HEK293 (cell line): ENCODE results near the gene LAMA4.

Experiments used
- GFI1B ChIP-seq: fragments of 450-650 bp; formaldehyde crosslinking; IDR thresholded peaks from 2 replicates; pipeline ENCODE4 v1.5.1; 2016; ENCODE audit warnings: missing biosample characterization, missing genetic modification characterization
- KLF9 ChIP-seq: fragments of 450-650 bp; formaldehyde crosslinking; IDR thresholded peaks from 2 replicates; pipeline ENCODE4 v1.5.1; 2016; ENCODE audit warnings: missing biosample characterization, missing genetic modification characterization, low read depth
- PRDM10 ChIP-seq: fragments of 450-650 bp; formaldehyde crosslinking; IDR thresholded peaks from 2 replicates; pipeline ENCODE4 v1.5.1; 2016; ENCODE audit warnings: missing biosample characterization, missing genetic modification characterization
- PRDM6 ChIP-seq: fragments of 450-650 bp; formaldehyde crosslinking; IDR thresholded peaks from 2 replicates; pipeline ENCODE4 v1.5.1; 2017; ENCODE audit warnings: missing biosample characterization, missing genetic modification characterization
- REPIN1 ChIP-seq: fragments of 450-650 bp; formaldehyde crosslinking; IDR thresholded peaks from 2 replicates; pipeline ENCODE4 v1.5.1; 2017; ENCODE audit warnings: missing biosample characterization, missing genetic modification characterization, low read depth
- REST ChIP-seq: fragments of 450-650 bp; formaldehyde crosslinking; IDR thresholded peaks from 2 replicates; pipeline ENCODE4 v1.5.1; 2016; ENCODE audit warnings: missing biosample characterization, missing genetic modification characterization
- SALL2 ChIP-seq: fragments of 450-650 bp; formaldehyde crosslinking; IDR thresholded peaks from 2 replicates; pipeline ENCODE4 v1.5.0; 2017; ENCODE audit warnings: missing biosample characterization, mild to moderate bottlenecking, missing genetic modification characterization, borderline replicate concordance
- ZBTB48 ChIP-seq: fragments of 450-650 bp; formaldehyde crosslinking; IDR thresholded peaks from 2 replicates; pipeline ENCODE4 v1.5.1; 2016; ENCODE audit warnings: missing biosample characterization, missing genetic modification characterization
- ZBTB6 ChIP-seq: fragments of 450-650 bp; formaldehyde crosslinking; IDR thresholded peaks from 2 replicates; pipeline ENCODE4 v1.5.1; 2017; ENCODE audit warnings: missing biosample characterization, missing genetic modification characterization
- ZBTB8A ChIP-seq: fragments of 450-650 bp; formaldehyde crosslinking; IDR thresholded peaks from 2 replicates; pipeline ENCODE4 v1.5.1; 2016; ENCODE audit warnings: missing biosample characterization, missing genetic modification characterization
- ZFHX2 ChIP-seq: fragments of 450-650 bp; formaldehyde crosslinking; conservative IDR thresholded peaks from 2 replicates; pipeline ENCODE4 v1.5.1; 2016; ENCODE audit warnings: missing biosample characterization, missing genetic modification characterization
- ZNF114 ChIP-seq: fragments of 450-650 bp; formaldehyde crosslinking; IDR thresholded peaks from 2 replicates; pipeline ENCODE4 v1.5.0; 2017; ENCODE audit warnings: missing biosample characterization, missing genetic modification characterization
- ZNF16 ChIP-seq: fragments of 450-650 bp; formaldehyde crosslinking; IDR thresholded peaks from 2 replicates; pipeline ENCODE4 v1.5.1; 2016; ENCODE audit warnings: low read depth, missing biosample characterization, missing genetic modification characterization
- ZNF221 ChIP-seq: fragments of 450-650 bp; formaldehyde crosslinking; IDR thresholded peaks from 2 replicates; pipeline ENCODE4 v1.5.1; 2017; ENCODE audit warnings: missing biosample characterization, missing genetic modification characterization, borderline replicate concordance
- ZNF223 ChIP-seq: fragments of 450-650 bp; formaldehyde crosslinking; IDR thresholded peaks from 2 replicates; pipeline ENCODE4 v1.5.1; 2016; ENCODE audit warnings: missing biosample characterization, missing genetic modification characterization
- ZNF280C ChIP-seq: fragments of 450-650 bp; formaldehyde crosslinking; IDR thresholded peaks from 2 replicates; pipeline ENCODE4 v1.5.1; 2016; ENCODE audit warnings: missing biosample characterization, missing genetic modification characterization
- ZNF366 ChIP-seq: fragments of 450-650 bp; formaldehyde crosslinking; conservative IDR thresholded peaks from 2 replicates; pipeline ENCODE4 v1.5.1; 2016; ENCODE audit warnings: missing biosample characterization, missing genetic modification characterization
- ZNF404 ChIP-seq: fragments of 450-650 bp; formaldehyde crosslinking; IDR thresholded peaks from 2 replicates; pipeline ENCODE4 v1.5.1; 2017; ENCODE audit warnings: missing biosample characterization, missing genetic modification characterization
- ZNF473 ChIP-seq: fragments of 450-650 bp; formaldehyde crosslinking; IDR thresholded peaks from 2 replicates; pipeline ENCODE4 v1.5.1; 2017; ENCODE audit warnings: missing biosample characterization, missing genetic modification characterization
- ZNF530 ChIP-seq: fragments of 450-650 bp; formaldehyde crosslinking; IDR thresholded peaks from 2 replicates; pipeline ENCODE4 v1.5.1; 2016; ENCODE audit warnings: low read depth, missing biosample characterization, missing genetic modification characterization
- ZNF560 ChIP-seq: fragments of 450-650 bp; formaldehyde crosslinking; IDR thresholded peaks from 2 replicates; pipeline ENCODE4 v1.5.1; 2017; ENCODE audit warnings: missing biosample characterization, missing genetic modification characterization, borderline replicate concordance
- ZNF571 ChIP-seq: fragments of 450-650 bp; formaldehyde crosslinking; IDR thresholded peaks from 2 replicates; pipeline ENCODE4 v1.5.0; 2017; ENCODE audit warnings: missing biosample characterization, missing genetic modification characterization
- ZNF610 ChIP-seq: fragments of 450-650 bp; formaldehyde crosslinking; IDR thresholded peaks from 2 replicates; pipeline ENCODE4 v1.5.1; 2016; ENCODE audit warnings: missing biosample characterization, missing genetic modification characterization, borderline replicate concordance
- ZNF660 ChIP-seq: fragments of 450-650 bp; IDR thresholded peaks from 2 replicates; pipeline ENCODE4 v1.5.1; 2018; ENCODE audit warnings: missing biosample characterization, mild to moderate bottlenecking, missing genetic modification characterization
- ZNF776 ChIP-seq: fragments of 450-650 bp; formaldehyde crosslinking; IDR thresholded peaks from 2 replicates; pipeline ENCODE4 v1.5.0; 2017; ENCODE audit warnings: missing biosample characterization, missing genetic modification characterization, borderline replicate concordance
- ZNF791 ChIP-seq: fragments of 450-650 bp; formaldehyde crosslinking; IDR thresholded peaks from 2 replicates; pipeline ENCODE4 v1.5.1; 2016; ENCODE audit warnings: missing biosample characterization, missing genetic modification characterization
- ZSCAN30 ChIP-seq: fragments of 450-650 bp; IDR thresholded peaks from 2 replicates; pipeline ENCODE4 v1.5.1; 2018; ENCODE audit warnings: missing biosample characterization, mild to moderate bottlenecking, missing genetic modification characterization, moderate library complexity

Gene LAMA4

GRCh38 chr6:112253841-112254816 lies at the start of gene LAMA4 (continued):
- TF ChIP-seq REST (tag by site-specific recombination) (peak; percentile 70), GFI1B (no peak), ZNF776 (tag by site-specific recombination) (no peak), KLF9 (tag by site-specific recombination) (peak; percentile 38; the same call in 1 of the 2 replicates), ZNF473 (tag by site-specific recombination) (no peak), ZNF660 (tag by site-specific recombination) (no peak), ZNF221 (tag by site-specific recombination) (no peak), ZNF114 (tag by site-specific recombination) (no peak), ZNF791 (tag by site-specific recombination) (no peak), ZNF223 (tag by site-specific recombination) (no peak), ZBTB48 (tag by site-specific recombination) (peak; percentile 97), ZNF366 (tag by site-specific recombination) (peak; percentile 94), ZNF280C (tag by site-specific recombination) (no peak), ZNF560 (tag by site-specific recombination) (no peak), ZFHX2 (tag by site-specific recombination) (peak; percentile 48), SALL2 (tag by site-specific recombination) (no peak), ZNF16 (tag by site-specific recombination) (no peak), ZNF404 (tag by site-specific recombination) (no peak), ZNF610 (tag by site-specific recombination) (no peak), PRDM6 (tag by site-specific recombination) (peak; percentile 33; the same call in 1 of the 2 replicates), ZSCAN30 (tag by site-specific recombination) (peak; percentile 50; the same call in 1 of the 2 replicates), REPIN1 (tag by site-specific recombination) (no peak), ZBTB6 (tag by site-specific recombination) (peak; percentile 42; the same call in 1 of the 2 replicates), PRDM10 (tag by site-specific recombination) (peak; percentile 50), ZBTB8A (tag by site-specific recombination) (peak; percentile 41), ZNF530 (tag by site-specific recombination) (no peak), ZNF571 (no peak)
